Inflammatory macrophage (primary cell): ENCODE measurements around the gene OSGIN1.
A peak's percentile ranks its signal among the peaks of the same experiment; 100 is the strongest.

Experiments used
- DNase-seq, 2 donors: peaks; one replicate each; pipeline ENCODE4 v3.0.0-alpha.2; 2020 to 2022

OSGIN1 gene

DNA sequence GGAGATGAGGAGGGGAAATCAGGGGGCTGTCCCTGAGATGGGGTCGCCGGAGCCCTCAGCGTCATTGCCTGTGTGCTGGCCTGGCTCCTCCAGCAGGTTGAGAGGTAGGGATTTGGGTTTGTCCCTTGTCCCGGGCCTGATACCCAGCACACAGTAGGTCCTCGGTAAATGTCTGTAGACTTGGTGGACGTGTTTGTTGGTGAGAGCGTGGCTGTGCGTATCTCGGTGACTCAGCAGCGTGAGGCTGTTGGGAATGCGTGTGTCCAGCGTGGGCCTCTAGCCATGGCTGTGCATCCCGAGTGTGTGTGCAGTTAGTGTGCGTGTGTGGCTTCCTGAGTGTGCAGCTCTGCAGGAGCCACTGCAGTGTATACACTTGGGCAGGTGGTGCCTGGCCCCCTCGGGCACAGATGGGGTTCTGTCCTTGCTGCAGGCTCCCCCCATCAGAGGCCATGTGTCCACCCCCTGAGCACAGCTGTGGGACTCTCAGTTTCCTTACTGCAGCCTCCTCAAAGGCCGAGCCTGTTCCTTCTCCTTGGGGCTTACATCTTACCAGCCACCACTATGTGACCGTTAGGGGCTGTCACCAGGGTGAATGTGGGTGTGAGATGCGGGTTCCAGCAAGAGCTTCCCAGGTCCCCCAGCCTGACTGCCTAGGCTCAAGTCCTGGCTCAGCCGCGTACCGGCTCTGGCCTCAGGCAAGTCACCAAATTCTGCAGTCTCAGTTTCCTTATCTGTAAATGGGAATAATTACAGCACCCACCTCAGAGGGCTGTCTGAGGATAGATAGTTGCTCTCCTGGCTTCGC, 20.7 kb downstream of the OSGIN1 start:
- DNase-seq = no peak

DNA sequence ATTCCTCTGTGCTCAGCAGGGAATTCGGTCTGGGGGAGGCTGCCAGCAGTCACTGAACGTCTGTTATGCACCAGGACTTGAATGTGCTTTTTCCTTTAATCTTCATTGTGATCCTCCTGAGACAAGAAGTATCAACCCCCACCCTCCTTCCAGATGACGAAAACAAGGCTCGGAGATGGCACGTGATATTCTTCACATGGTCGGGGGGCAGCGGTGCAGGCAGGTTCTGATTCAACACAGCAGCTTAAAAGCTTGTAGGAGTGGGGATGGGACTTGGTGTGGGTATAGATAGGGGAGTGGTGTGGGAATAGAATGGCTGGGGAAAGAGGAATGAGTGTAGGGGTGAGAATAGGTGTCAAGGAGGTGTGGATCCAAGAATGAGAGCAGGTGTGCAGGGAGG, 21.4 kb downstream of the OSGIN1 start:
- DNase-seq = no peak

DNA sequence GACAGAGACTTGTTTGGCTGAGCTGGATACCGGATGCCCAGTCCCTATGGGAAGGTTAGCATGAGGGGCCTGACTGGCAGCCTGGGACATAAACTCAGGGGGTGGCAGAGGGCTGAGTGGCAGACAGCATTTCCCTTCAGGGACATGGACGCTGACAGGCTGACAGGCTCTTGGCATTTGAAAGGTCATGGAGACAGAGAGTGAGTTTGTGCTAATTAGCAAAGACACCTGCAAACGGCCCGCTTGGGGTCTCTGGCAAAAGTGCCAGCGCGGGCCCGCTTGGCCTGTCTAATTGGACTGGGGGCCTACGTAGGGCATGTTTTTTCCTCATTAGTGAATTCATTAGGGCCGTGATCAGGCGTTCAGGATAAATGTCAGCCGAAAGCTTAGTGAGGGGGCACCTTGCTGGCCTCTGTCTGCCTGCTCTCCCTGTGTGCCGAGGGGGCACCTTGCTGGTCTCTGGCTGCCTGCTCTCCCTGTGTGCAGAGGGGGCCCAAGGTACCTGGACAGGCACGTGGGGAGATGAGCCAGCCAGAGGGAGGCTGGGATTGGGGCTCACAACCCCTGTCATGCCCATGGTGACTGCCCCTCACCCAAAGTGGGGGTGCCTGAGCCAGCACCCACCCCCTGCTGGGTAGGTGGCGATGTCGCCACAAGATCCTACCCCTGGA, 22.7 kb downstream of the OSGIN1 start:
- DNase-seq = no peak

- no peak for DNase-seq
Measured at GRCh38 chr16:83977056-83977815, 24.2 kb downstream of the OSGIN1 start.

DNA sequence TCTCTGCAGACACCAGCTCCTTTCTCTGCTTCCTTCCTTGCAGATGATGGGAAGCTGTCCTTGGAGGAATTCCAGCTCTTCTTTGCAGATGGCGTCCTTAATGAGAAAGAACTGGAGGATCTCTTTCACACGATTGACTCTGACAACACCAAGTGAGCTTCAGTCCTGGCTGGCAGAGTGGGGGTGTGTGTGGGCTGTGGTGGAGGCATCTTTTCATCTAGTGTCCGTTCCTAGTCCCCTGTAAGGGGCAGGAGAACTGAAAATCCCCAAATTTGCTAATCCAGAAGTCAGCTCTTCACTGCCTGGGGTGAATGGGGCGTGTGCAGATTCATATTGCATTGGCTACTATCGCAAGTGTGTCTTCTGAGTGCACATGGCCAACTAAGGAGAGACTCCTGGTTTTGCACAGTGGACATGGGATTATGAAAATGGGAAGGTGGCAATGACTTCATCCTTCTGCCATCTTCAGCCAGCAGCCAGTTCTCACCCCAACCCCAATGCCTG, 25.4 kb downstream of the OSGIN1 start:
- DNase-seq = no peak

DNA sequence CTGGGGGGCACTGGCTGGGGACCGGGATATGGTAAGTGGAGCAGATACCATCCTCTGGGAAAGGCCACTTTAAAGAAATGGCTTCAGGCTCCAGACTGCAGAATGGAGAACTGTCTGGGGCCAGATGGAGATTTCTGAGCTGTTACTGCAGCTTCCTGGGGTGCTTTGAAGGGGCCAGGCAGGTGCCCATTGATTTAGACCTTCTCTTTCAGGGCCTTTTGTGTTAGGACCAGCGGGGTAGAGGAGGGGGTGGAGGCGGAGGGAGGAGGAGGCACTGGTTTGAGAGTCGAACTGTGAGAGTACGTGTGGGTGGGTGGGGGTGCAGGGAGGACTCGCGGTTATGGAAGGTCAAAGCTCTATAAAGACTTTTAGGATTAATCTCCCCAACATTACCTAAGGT, 26.4 kb downstream of the OSGIN1 start:
- no peak for DNase-seq

GRCh38 chr16:83980794-83981193, 27.8 kb downstream of the OSGIN1 start:
- DNase-seq = no peak

DNA sequence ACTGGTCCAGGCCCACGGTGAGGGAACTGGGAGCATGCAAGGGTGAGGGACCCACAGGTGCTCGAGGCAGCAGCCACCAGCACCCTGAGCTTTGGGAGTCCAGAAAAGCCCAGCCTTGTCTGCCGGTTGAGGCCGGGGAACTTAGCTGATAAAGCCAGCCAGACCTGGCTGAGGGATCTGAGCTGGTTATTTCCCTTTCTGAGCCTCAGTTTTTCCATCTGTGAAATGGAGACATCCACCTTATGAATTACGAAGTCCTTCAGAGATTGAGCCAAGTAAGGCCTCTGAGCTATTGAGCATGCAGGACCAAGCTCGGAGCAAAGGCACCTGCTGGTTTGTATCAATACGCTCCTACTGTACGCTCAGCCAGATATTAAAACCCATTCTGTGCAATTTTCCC, 28.8 kb downstream of the OSGIN1 start:
- DNase-seq = no peak

DNA sequence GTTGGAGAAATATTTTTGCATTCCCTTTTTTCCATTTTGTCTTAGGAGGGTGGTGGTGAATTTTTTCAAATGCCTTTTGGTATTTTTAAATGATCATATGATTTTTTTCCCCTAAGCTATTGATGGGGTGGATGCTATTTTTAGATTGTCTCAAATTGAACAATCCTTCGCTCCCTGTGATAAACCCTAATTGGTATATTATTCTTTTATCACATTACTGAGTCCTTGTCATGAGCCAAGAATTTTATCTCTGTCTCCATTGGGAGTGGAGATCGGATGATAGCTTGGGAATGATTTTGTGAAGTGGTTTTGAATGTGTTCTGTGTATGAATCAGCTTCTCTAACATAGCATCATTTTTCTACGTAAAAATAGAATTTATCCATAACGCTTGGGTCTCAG, 30.5 kb downstream of the OSGIN1 start:
- DNase-seq = no peak

DNA sequence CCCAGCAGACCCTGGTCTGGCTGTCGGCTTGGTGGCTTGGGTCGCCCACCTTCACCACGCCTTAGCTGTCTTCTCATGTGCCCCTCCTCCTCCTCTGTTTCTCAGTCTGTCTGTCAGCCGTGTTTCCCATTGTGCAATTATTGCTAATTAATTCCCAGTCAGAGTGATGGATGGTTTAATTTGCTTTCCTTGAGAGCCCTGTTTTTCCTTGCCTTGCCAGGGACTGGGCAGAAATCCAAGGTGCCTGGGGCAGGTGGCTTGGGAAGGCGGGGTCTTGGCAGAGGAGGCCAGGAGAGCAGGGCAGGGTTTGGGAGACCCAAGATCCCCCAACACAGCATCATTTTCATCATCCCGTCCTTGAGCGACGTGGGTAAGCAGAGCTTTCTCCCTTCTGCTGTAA, 36.3 kb downstream of the OSGIN1 start:
- no peak for DNase-seq

- DNase-seq = no peak
Measured at GRCh38 chr16:83990492-83990891, 37.5 kb downstream of the OSGIN1 start.

DNA sequence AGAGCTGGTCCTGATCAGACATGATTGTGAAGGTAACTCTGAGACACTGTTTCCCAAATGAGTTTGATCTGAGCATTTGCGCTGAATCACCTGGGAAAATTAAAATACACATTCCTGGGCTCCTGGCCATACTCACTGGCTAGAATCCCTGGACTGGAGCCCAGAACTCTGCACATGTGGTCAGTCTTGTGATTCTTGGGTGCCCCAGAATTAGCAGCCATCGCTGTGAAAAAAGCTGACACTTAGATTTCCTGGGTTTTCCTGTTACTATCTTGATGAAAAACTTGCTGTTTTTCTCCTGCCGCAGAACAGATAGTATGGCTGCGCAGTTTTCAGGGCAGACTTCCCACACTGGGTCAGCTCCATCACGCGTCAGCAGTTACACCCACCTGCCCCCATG, 39.6 kb downstream of the OSGIN1 start:
- DNase-seq = no peak

DNA sequence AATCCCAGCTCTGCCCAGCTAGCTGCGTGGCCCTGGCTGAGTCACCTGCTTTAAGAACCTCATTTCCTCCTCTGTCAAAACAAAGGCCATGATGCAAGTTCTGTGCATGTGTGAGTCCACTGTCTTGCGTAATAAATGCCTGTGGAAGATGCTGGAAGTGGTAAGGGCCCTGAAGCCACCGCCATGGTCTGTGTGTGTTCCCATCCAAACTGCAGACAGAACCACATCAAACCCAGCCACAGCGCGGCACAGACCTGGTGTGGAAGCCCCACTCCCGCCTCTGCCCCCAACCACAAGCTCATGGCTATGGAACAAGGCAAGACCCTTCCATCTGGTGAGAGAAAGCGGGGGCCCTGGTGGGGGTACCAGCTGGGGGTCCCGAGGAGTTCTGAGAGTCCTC, 41.0 kb downstream of the OSGIN1 start:
- DNase-seq = peak; percentile 88 to 91

- DNase-seq = no peak
Measured at GRCh38 chr16:83994703-83995102, 41.7 kb downstream of the OSGIN1 start.

DNA sequence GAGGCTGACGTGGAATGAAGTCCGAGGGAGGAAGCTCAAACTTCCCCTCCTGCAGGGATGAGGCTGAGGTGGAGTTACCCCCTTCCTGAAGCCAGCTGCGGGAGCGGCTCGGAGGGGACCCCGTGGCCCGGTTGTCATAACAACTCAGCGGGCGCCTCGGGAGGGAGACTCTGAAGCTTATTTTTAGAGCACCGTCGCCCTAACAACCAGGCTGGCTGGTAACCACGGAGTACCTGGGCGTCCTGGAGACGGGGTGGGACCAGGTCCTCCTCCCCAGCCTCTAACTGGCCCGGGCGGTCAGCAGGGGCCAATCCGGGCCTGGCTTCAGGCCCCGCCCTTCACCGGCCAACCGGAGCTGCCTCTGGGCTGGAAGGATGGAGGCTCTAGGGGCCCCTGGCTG, 42.7 kb downstream of the OSGIN1 start:
- no peak for DNase-seq

DNA sequence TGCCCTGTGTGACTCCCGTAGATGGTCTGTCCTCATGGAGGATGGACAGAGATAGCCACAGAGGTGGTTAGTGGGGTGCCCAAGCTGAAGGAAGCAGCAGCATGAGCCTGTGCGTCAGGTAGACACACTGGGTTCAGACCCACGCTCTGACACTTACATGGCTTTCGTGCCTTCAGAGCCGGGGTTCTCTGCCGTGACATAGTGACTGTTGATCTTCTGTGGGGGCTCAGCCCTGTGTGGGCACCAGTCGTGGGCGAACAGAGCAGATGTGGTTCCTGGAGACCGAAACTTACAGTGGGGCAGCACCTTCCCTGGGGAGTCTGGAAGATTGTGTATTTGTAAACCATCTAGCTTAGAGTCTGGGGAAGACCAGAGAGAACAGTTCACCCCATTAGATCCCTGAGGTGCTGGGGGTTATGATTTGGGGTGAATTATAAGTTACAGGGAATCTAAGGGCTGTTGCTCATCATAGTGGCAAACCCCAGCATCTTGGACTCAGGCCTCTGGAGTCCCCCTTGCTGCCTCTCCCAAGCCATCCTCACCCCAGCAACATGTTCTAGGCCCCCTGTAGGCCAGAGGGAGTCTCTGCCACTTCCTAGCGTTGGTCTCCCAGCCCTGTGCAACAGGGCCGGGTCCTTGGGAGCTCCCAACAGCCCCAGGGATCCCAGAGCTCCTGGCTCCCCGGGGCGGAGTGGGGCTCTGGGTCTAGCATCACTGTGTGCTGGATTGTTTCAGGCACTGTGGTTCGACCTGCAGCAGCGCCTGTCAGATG, 43.6 kb downstream of the OSGIN1 start:
- no peak for DNase-seq

DNA sequence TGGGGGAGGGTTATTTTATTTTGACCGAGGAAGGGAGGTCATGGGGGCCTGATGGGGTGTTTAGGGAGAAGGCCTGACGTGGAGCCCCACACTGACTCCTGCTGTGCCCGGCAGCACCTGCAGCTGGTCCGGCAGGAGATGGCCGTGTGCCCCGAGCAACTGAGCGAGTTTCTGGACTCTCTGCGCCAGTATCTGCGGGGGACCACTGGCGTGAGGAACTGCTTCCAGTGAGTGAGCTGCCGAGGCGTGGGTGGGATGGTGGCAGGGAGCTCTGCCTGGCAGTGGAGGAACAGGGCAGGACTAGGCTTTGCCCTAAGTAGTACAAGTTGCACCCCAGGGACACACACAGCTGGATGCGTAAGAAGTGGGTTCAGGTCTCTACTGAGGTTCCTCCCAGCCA, 45.1 kb downstream of the OSGIN1 start:
- no peak for DNase-seq

- DNase-seq = no peak
Measured at GRCh38 chr16:84000989-84001642, 48.1 kb downstream of the OSGIN1 start.

DNA sequence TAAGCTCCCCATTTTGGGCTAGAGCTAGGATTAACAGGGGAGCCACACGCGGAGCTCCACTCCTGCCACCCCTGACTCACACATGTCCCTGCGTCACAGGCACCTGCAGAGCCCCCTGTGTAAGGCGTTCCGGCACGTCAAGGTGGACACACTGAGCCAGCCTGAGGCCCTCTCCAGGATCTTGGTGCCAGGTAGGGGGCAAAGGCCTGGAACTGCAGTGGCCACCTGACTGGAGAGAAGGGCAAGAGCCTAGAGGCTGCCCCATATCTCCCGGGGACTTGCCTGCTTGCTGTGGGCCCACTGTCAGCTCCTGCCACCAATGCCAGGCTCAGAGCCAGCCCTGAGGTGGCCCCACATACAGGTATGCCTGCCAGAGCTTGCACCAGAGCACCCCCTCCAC, 48.7 kb downstream of the OSGIN1 start:
- DNase-seq = no peak

GRCh38 chr16:84003038-84003437, 50.0 kb downstream of the OSGIN1 start:
- DNase-seq = no peak

DNA sequence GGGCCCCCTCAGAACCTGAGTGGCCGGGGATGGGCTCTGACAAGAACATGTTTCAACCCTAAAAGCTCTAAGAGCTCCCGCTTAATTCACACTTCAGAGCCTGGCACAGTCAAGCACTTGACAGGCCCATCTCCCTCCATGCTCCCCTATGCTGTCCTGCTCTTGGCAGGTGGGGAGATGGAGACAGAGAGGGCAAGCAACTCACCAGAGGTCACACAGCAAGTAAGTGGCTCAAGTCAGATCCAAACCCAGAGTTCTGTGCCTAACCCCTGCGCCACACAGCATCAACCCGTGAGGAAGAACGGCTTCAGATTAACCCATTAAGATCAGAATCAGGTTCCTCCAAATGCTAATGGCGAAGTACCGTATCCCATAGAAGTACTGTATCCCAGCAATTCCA, 51.4 kb downstream of the OSGIN1 start:
- DNase-seq = no peak

DNA sequence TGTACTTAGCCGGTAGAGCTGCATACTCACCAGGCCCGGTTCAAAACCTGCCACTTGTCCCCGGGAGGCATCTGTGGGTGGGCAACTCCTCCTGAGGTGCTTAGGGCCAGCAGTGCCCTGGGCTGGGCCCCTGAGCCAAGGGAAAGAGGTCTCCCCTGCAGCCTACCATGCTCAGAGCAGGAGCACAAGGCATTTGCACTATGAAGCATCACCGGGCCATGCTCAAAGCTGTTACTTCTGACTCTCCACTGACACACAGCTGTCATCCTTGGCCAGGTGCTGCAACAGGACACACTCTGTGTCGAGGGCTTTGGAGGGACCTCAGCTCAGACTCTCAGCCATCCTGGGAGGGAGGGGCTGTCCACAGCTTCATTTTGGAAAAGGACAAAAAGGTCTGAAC, 52.4 kb downstream of the OSGIN1 start:
- DNase-seq = no peak
